Measurements from ENCODE around the gene CPNE6. TPM values are rescaled to one million over a fixed set of nuclear protein-coding genes. Genes with fewer than 3 reads are reported as not detected.

CPNE6 gene
- total and polyA plus RNA-seq, 2 of the 13 experiments (the other 11 are each of a cell fraction or from before 2014, with no cell fraction given), result not detected

GRCh38 chr14:24113379-24113800 is 42.0 kb downstream of the CPNE6 start (continued):
- TF ChIP-seq ZNF367 (CRISPR knock-in tag; IDR thresholded peaks at IDR 0.05; ENCODE audit: borderline replicate concordance), result 0 out of 2 replicates have a peak, but pooled peaks have one; percentile 37
- no peak for TF ChIP-seq TSC22D2 (CRISPR knock-in tag; IDR thresholded peaks at IDR 0.05; ENCODE audit: borderline replicate concordance)
- TF ChIP-seq TP53 (CRISPR knock-in tag; conservative IDR thresholded peaks at IDR 0.05), result 0 out of 2 replicates have a peak, but pooled peaks have one; percentile 90
- no peak for TF ChIP-seq ATF4 (CRISPR knock-in tag; IDR thresholded peaks at IDR 0.05)
- TF ChIP-seq AKAP8 (CRISPR knock-in tag; IDR thresholded peaks at IDR 0.05), result no peak
- TF ChIP-seq GPN1 (CRISPR knock-in tag; IDR thresholded peaks at IDR 0.05; ENCODE audit: borderline replicate concordance), result 0 out of 2 replicates have a peak, but pooled peaks have one; percentile 69
- TF ChIP-seq SETDB1 (CRISPR knock-in tag; IDR thresholded peaks at IDR 0.05; ENCODE audit: borderline replicate concordance), result 0 out of 2 replicates have a peak, but pooled peaks have one; percentile 76
- TF ChIP-seq CAMTA2 (CRISPR knock-in tag; IDR thresholded peaks at IDR 0.05; ENCODE audit: borderline replicate concordance), result no peak; the same call in 1 of the 2 replicates
- 0 out of 2 replicates have a peak, but pooled peaks have one; percentile 7 for TF ChIP-seq ZNF20 (CRISPR knock-in tag; IDR thresholded peaks at IDR 0.05)
- no peak for TF ChIP-seq SRY (CRISPR knock-in tag; IDR thresholded peaks at IDR 0.05)
- TF ChIP-seq ZNF709 (CRISPR knock-in tag; IDR thresholded peaks at IDR 0.05), result no peak
- no peak for TF ChIP-seq BRCA1 (CRISPR knock-in tag; IDR thresholded peaks at IDR 0.05)
- TF ChIP-seq ZNF34 (CRISPR knock-in tag; IDR thresholded peaks at IDR 0.05; ENCODE audit: borderline replicate concordance), result no peak
- TF ChIP-seq ZNF335 (CRISPR knock-in tag; IDR thresholded peaks at IDR 0.05), result no peak
- no peak for TF ChIP-seq SIX1 (CRISPR knock-in tag; IDR thresholded peaks at IDR 0.05; ENCODE audit: borderline replicate concordance)
- TF ChIP-seq MYPOP (CRISPR knock-in tag; IDR thresholded peaks at IDR 0.05), result no peak
- no peak for TF ChIP-seq NBN (conservative IDR thresholded peaks at IDR 0.05)
- TF ChIP-seq HNRNPL (IDR thresholded peaks at IDR 0.05; ENCODE audit: low read depth, low read length), result no peak
- TF ChIP-seq CSRNP2 (CRISPR knock-in tag; conservative IDR thresholded peaks at IDR 0.05; ENCODE audit: low read depth), result no peak
- no peak for TF ChIP-seq SMAD9 (CRISPR knock-in tag; IDR thresholded peaks at IDR 0.05)
- no peak for TF ChIP-seq SOX5 (CRISPR knock-in tag; IDR thresholded peaks at IDR 0.05; ENCODE audit: borderline replicate concordance)
- peak; percentile 91; the same call in 1 of the 2 replicates for TF ChIP-seq ZNF513 (CRISPR knock-in tag; conservative IDR thresholded peaks at IDR 0.05)

Data from HepG2 (cell line).